Measurements from ENCODE around the gene GPER1.

Gene GPER1

GRCh38 chr7:1050254-1050906, 37.5 kb upstream of the GPER1 start:
- no peak for DNase-seq (ENCODE audit: low read depth, low spot score)
- Histone ChIP-seq H3K9ac (ENCODE audit: insufficient read length, low read depth) (peak overlapping the region; percentile 52), H3K9me3 (ENCODE audit: insufficient read depth, low read length) (no peaks in the 10 kb centered on the region), H3K4me3 (ENCODE audit: insufficient read length, low read depth) (no peak overlapping the region), H3K36me3 (ENCODE audit: insufficient read depth, insufficient read length, low read length) (peaks cover 7% of the 10 kb centered on the region), H3K4me1 (ENCODE audit: insufficient read depth, insufficient read length) (peaks cover 35% of the 10 kb centered on the region), H3K27me3 (ENCODE audit: insufficient read depth, insufficient read length) (no peaks in the 10 kb centered on the region)
- no peak for TF ChIP-seq ZNF274 (IDR thresholded peaks at IDR 0.05; ENCODE audit: low read depth, low read length)
- TF ChIP-seq SUZ12 (IDR thresholded peaks at IDR 0.05; ENCODE audit: extremely low read depth, insufficient read depth, insufficient read length), result no peak
- TF ChIP-seq YY1 (IDR thresholded peaks at IDR 0.05; ENCODE audit: insufficient read depth, insufficient read length), result no peak

- Histone ChIP-seq H3K4me3 (ENCODE audit: insufficient read length, low read depth) (no peak overlapping the region), H3K9ac (ENCODE audit: insufficient read length, low read depth) (peak overlapping the region; percentile 52), H3K27me3 (ENCODE audit: insufficient read depth, insufficient read length) (no peaks in the 10 kb centered on the region), H3K4me1 (ENCODE audit: insufficient read depth, insufficient read length) (peaks cover 40% of the 10 kb centered on the region), H3K36me3 (ENCODE audit: insufficient read depth, insufficient read length, low read length) (peaks cover 9% of the 10 kb centered on the region), H3K9me3 (ENCODE audit: insufficient read depth, low read length) (no peaks in the 10 kb centered on the region)
- no peak for TF ChIP-seq YY1 (IDR thresholded peaks at IDR 0.05; ENCODE audit: insufficient read depth, insufficient read length)
- no peak for TF ChIP-seq ZNF274 (IDR thresholded peaks at IDR 0.05; ENCODE audit: low read depth, low read length)
- no peak for TF ChIP-seq SUZ12 (IDR thresholded peaks at IDR 0.05; ENCODE audit: extremely low read depth, insufficient read depth, insufficient read length)
- no peak for DNase-seq (ENCODE audit: low read depth, low spot score)
Observed at GRCh38 chr7:1050956-1051690, 36.8 kb upstream of the GPER1 start.

GRCh38 chr7:1052031-1052818, 35.7 kb upstream of the GPER1 start:
- no peak overlapping the region for H3K4me3 ChIP-seq (ENCODE audit: insufficient read length, low read depth)
- no peak for DNase-seq (ENCODE audit: low read depth, low spot score)
- no peaks in the 10 kb centered on the region for H3K27me3 ChIP-seq (ENCODE audit: insufficient read depth, insufficient read length)
- peaks cover 13% of the 10 kb centered on the region for H3K36me3 ChIP-seq (ENCODE audit: insufficient read depth, insufficient read length, low read length)
- no peaks in the 10 kb centered on the region for H3K9me3 ChIP-seq (ENCODE audit: insufficient read depth, low read length)
- H3K4me1 ChIP-seq (ENCODE audit: insufficient read depth, insufficient read length), result peaks cover 38% of the 10 kb centered on the region
- no peak for TF ChIP-seq SUZ12 (IDR thresholded peaks at IDR 0.05; ENCODE audit: extremely low read depth, insufficient read depth, insufficient read length)
- no peak for TF ChIP-seq ZNF274 (IDR thresholded peaks at IDR 0.05; ENCODE audit: low read depth, low read length)
- TF ChIP-seq YY1 (IDR thresholded peaks at IDR 0.05; ENCODE audit: insufficient read depth, insufficient read length), result no peak
- peak overlapping the region; percentile 67 for H3K9ac ChIP-seq (ENCODE audit: insufficient read length, low read depth)

- no peak overlapping the region for H3K4me3 ChIP-seq (ENCODE audit: insufficient read length, low read depth)
- H3K4me1 ChIP-seq (ENCODE audit: insufficient read depth, insufficient read length), result peaks cover 39% of the 10 kb centered on the region
- no peaks in the 10 kb centered on the region for H3K9me3 ChIP-seq (ENCODE audit: insufficient read depth, low read length)
- peaks cover 21% of the 10 kb centered on the region for H3K36me3 ChIP-seq (ENCODE audit: insufficient read depth, insufficient read length, low read length)
- peak overlapping the region; percentile 67 for H3K9ac ChIP-seq (ENCODE audit: insufficient read length, low read depth)
- no peak for DNase-seq (ENCODE audit: low read depth, low spot score)
- no peak for TF ChIP-seq YY1 (IDR thresholded peaks at IDR 0.05; ENCODE audit: insufficient read depth, insufficient read length)
- TF ChIP-seq ZNF274 (IDR thresholded peaks at IDR 0.05; ENCODE audit: low read depth, low read length), result no peak
- TF ChIP-seq SUZ12 (IDR thresholded peaks at IDR 0.05; ENCODE audit: extremely low read depth, insufficient read depth, insufficient read length), result no peak
- H3K27me3 ChIP-seq (ENCODE audit: insufficient read depth, insufficient read length), result no peaks in the 10 kb centered on the region
Observed at GRCh38 chr7:1053002-1053411, 34.9 kb upstream of the GPER1 start.

GRCh38 chr7:1053816-1054370, 34.0 kb upstream of the GPER1 start:
- no peak for DNase-seq (ENCODE audit: low read depth, low spot score)
- Histone ChIP-seq H3K36me3 (ENCODE audit: insufficient read depth, insufficient read length, low read length) (peaks cover 27% of the 10 kb centered on the region), H3K9me3 (ENCODE audit: insufficient read depth, low read length) (no peaks in the 10 kb centered on the region), H3K4me3 (ENCODE audit: insufficient read length, low read depth) (no peak overlapping the region), H3K27me3 (ENCODE audit: insufficient read depth, insufficient read length) (no peaks in the 10 kb centered on the region), H3K9ac (ENCODE audit: insufficient read length, low read depth) (no peak overlapping the region), H3K4me1 (ENCODE audit: insufficient read depth, insufficient read length) (peaks cover 41% of the 10 kb centered on the region)
- TF ChIP-seq ZNF274 (IDR thresholded peaks at IDR 0.05; ENCODE audit: low read depth, low read length), result no peak
- TF ChIP-seq SUZ12 (IDR thresholded peaks at IDR 0.05; ENCODE audit: extremely low read depth, insufficient read depth, insufficient read length), result no peak
- TF ChIP-seq YY1 (IDR thresholded peaks at IDR 0.05; ENCODE audit: insufficient read depth, insufficient read length), result no peak

- Histone ChIP-seq H3K9ac (ENCODE audit: insufficient read length, low read depth) (no peak overlapping the region), H3K4me3 (ENCODE audit: insufficient read length, low read depth) (no peak overlapping the region)
Observed at GRCh38 chr7:1054438-1054837, 33.5 kb upstream of the GPER1 start.

More at GRCh38 chr7:1054438-1054837, 33.5 kb upstream of the GPER1 start:
- no peaks in the 10 kb centered on the region for H3K27me3 ChIP-seq (ENCODE audit: insufficient read depth, insufficient read length)
- DNase-seq (ENCODE audit: low read depth, low spot score), result no peak
- H3K9me3 ChIP-seq (ENCODE audit: insufficient read depth, low read length), result no peaks in the 10 kb centered on the region
- no peak for TF ChIP-seq ZNF274 (IDR thresholded peaks at IDR 0.05; ENCODE audit: low read depth, low read length)
- no peak for TF ChIP-seq YY1 (IDR thresholded peaks at IDR 0.05; ENCODE audit: insufficient read depth, insufficient read length)
- TF ChIP-seq SUZ12 (IDR thresholded peaks at IDR 0.05; ENCODE audit: extremely low read depth, insufficient read depth, insufficient read length), result no peak
- peaks cover 27% of the 10 kb centered on the region for H3K36me3 ChIP-seq (ENCODE audit: insufficient read depth, insufficient read length, low read length)
- peaks cover 41% of the 10 kb centered on the region for H3K4me1 ChIP-seq (ENCODE audit: insufficient read depth, insufficient read length)

Data from NT2/D1 (cell line).